Measurements from ENCODE around the gene VSIG2.

Gene VSIG2

GRCh38 chr11:124761301-124762104 is 9.4 kb upstream of the VSIG2 start:
- TF ChIP-seq SP1 (IDR thresholded peaks at IDR 0.05) (no peak), NFRKB (IDR thresholded peaks at IDR 0.05) (no peak), ELF4 (IDR thresholded peaks at IDR 0.05) (no peak), FOXA1 (IDR thresholded peaks at IDR 0.05) (no peak), SUZ12 (IDR thresholded peaks at IDR 0.05) (no peak), FOXM1 (IDR thresholded peaks at IDR 0.05; ENCODE audit: borderline replicate concordance) (no peak), CTBP1 (IDR thresholded peaks at IDR 0.05; ENCODE audit: borderline replicate concordance) (no peak), TARDBP (IDR thresholded peaks at IDR 0.05) (no peak), L3MBTL2 (conservative IDR thresholded peaks at IDR 0.05) (no peak), ZNF384 (IDR thresholded peaks at IDR 0.05) (no peak), PKNOX1 (IDR thresholded peaks at IDR 0.05) (no peak), FOXK2 (IDR thresholded peaks at IDR 0.05) (no peak)
- DNase-seq (ENCODE audit: extremely low spot score): no peak
- CTCF ChIA-PET: interaction anchor here (0.6 to 2.0 kb wide), 6 partner anchors 12 to 93 kb away, joined by 3 to 8 read pairs (median 4); no protein-coding TSS in a partner anchor
- POLR2A ChIA-PET: interaction anchor here (1.0 to 1.3 kb wide), 2 partner anchors 23 to 115 kb away, joined by 3 to 5 read pairs; no protein-coding TSS in a partner anchor

- POLR2A ChIA-PET: interaction anchor here (1.0 kb wide), 1 partner anchor 115 kb away, joined by 5 read pairs; no protein-coding TSS in a partner anchor
- DNase-seq (ENCODE audit: extremely low spot score): no peak
- CTCF ChIA-PET: interaction anchor here (0.6 to 2.0 kb wide), 2 partner anchors 11 to 37 kb away, joined by 3 to 8 read pairs; no protein-coding TSS in a partner anchor
- no peak for TF ChIP-seq CTBP1 (IDR thresholded peaks at IDR 0.05; ENCODE audit: borderline replicate concordance)
- no peak for TF ChIP-seq NFRKB (IDR thresholded peaks at IDR 0.05)
- TF ChIP-seq ELF4 (IDR thresholded peaks at IDR 0.05): no peak
- no peak for TF ChIP-seq PKNOX1 (IDR thresholded peaks at IDR 0.05)
- TF ChIP-seq TARDBP (IDR thresholded peaks at IDR 0.05): no peak
- TF ChIP-seq LEF1 (IDR thresholded peaks at IDR 0.05; ENCODE audit: borderline replicate concordance): no peak
- TF ChIP-seq HDGF (IDR thresholded peaks at IDR 0.05; ENCODE audit: borderline replicate concordance): no peak
- no peak for TF ChIP-seq ARNT (IDR thresholded peaks at IDR 0.05)
- no peak for TF ChIP-seq FOXA1 (IDR thresholded peaks at IDR 0.05)
Measured at GRCh38 chr11:124760806-124761205, 8.8 kb upstream of the VSIG2 start.

- POLR2A ChIA-PET: no interaction called here
- no peak for TF ChIP-seq LEF1 (IDR thresholded peaks at IDR 0.05; ENCODE audit: borderline replicate concordance)
- TF ChIP-seq SUZ12 (IDR thresholded peaks at IDR 0.05): no peak
- TF ChIP-seq FOXK2 (IDR thresholded peaks at IDR 0.05): no peak
- TF ChIP-seq SP1 (IDR thresholded peaks at IDR 0.05): no peak
- no peak for TF ChIP-seq ZNF384 (IDR thresholded peaks at IDR 0.05)
- no peak for TF ChIP-seq TARDBP (IDR thresholded peaks at IDR 0.05)
- TF ChIP-seq PKNOX1 (IDR thresholded peaks at IDR 0.05): no peak
- TF ChIP-seq NFRKB (IDR thresholded peaks at IDR 0.05): no peak
- TF ChIP-seq FOXA1 (IDR thresholded peaks at IDR 0.05): no peak
- CTCF ChIA-PET: interaction anchor here (2.0 kb wide), 1 partner anchor 10 kb away, joined by 8 read pairs; no protein-coding TSS in a partner anchor
- DNase-seq (ENCODE audit: extremely low spot score): no peak
Measured at GRCh38 chr11:124760205-124760652, 8.2 kb upstream of the VSIG2 start.

- no peak for DNase-seq (ENCODE audit: extremely low spot score)
- CTCF ChIA-PET: interaction anchor here (0.6 to 1.0 kb wide), 2 partner anchors 90 to 466 kb away, joined by 3 read pairs; no protein-coding TSS in a partner anchor
- POLR2A ChIA-PET: no interaction called here
- TF ChIP-seq ELF4 (IDR thresholded peaks at IDR 0.05): no peak
Measured at GRCh38 chr11:124759266-124760204, 7.5 kb upstream of the VSIG2 start.

GRCh38 chr11:124758355-124759265 is 6.6 kb upstream of the VSIG2 start:
- POLR2A ChIA-PET: interaction anchor here (1.1 to 1.2 kb wide), 2 partner anchors 10 to 86 kb away, joined by 4 read pairs; no protein-coding TSS in a partner anchor
- CTCF ChIA-PET: interaction anchor here (0.6 to 1.3 kb wide), 6 partner anchors 11 to 1048 kb away, joined by 3 to 4 read pairs (median 3); no protein-coding TSS in a partner anchor
- DNase-seq (ENCODE audit: extremely low spot score): peak; percentile 55
- TF ChIP-seq LEF1 (IDR thresholded peaks at IDR 0.05; ENCODE audit: borderline replicate concordance) (no peak), CTBP1 (IDR thresholded peaks at IDR 0.05; ENCODE audit: borderline replicate concordance) (no peak), ZNF384 (IDR thresholded peaks at IDR 0.05) (no peak), FOXM1 (IDR thresholded peaks at IDR 0.05; ENCODE audit: borderline replicate concordance) (no peak), L3MBTL2 (conservative IDR thresholded peaks at IDR 0.05) (no peak), SUZ12 (IDR thresholded peaks at IDR 0.05) (no peak), ARNT (IDR thresholded peaks at IDR 0.05) (no peak), BHLHE40 (IDR thresholded peaks at IDR 0.05; ENCODE audit: borderline replicate concordance) (no peak), NFRKB (IDR thresholded peaks at IDR 0.05) (no peak), PKNOX1 (IDR thresholded peaks at IDR 0.05) (no peak), SP1 (IDR thresholded peaks at IDR 0.05) (no peak)
